ENCODE results near the gene NADSYN1.

The NADSYN1 gene

DNA sequence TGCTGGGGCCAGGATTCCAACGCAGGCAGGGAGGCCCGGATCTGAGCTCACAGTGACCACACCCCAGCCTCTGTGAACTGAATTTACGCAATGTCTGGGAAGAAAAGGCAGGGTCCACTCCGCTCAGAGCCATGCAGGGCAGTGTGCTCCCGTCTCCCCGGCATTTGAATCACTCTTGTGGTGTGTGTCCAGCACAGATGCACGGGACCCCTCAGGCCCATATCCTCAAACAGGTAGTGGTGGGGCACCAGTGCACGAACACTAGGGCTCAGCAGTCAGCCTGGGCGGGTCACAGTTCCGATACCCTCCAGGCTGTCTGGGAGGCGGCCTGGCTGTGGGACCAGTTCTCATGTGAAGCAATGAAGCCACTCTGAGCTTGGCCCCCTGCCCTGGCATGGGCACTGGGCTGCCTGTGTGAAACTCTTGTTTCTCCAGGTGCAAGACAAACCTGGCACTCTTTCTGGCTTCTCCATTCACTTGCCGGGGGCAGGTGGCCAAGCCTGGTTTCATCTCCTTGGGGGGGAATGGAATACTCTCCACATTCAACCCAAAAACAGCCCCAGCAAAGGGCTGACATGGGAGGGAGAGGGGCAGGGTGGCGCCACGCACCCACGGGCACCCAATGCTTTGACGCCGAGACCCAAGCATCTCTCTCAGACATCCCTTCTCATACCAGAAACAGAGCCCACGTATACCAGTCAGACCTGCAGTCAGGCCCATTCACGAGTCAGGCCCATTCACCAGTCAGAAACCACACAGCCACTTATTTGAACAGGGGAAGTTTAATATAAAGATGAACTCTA, 19.2 kb upstream of the NADSYN1 start:
- peaks cover 44% of the 10 kb centered on the region for H3K36me3 ChIP-seq (ENCODE audit: control insufficient read depth, insufficient read depth, low read length)
- WGBS, 2 experiments (ENCODE audit: insufficient coverage in 2 of 2) = 91 to 92% methylated on average over 8 to 11 of the region's 19 CpGs
- H3K27ac ChIP-seq (ENCODE audit: low read depth, low read length, severe bottlenecking) = no peak overlapping the region
- H3K4me1 ChIP-seq (ENCODE audit: control insufficient read depth, insufficient read depth, low read length, poor library complexity, severe bottlenecking) = no peaks in the 10 kb centered on the region
- H3K9me3 ChIP-seq (ENCODE audit: control insufficient read depth, low read length) = no peaks in the 10 kb centered on the region
- no peak overlapping the region for H3K4me3 ChIP-seq (ENCODE audit: extremely low read depth, insufficient read depth, low read length, poor library complexity, severe bottlenecking)

DNA sequence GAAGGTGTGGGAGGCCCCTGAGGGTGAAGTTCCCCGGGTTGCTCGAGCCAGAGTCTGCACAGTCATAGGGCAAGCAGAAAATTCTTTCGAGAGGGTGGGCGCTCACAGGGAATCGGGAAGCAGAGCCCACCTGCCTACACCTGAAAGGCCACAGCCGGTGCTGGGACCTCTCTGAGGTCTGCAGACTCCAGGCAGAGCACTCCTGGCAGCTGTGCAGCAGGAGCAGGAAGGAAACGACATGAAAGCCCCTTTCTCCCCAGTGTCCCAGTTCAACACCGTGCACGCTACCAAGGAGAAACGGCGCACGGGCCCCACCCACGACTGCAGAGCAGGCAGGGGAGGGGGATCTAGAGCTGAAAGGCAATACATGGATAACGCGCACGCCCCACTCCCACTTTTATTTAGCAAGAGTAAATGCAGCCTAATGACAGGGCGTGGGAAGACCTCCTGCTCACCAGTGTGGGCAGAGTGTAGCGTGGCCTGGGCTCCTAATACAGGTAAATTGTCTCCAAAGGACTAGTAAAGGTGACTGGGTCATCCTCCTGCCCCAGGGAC, 18.4 kb upstream of the NADSYN1 start:
- Histone ChIP-seq H3K4me1 (ENCODE audit: control insufficient read depth, insufficient read depth, low read length, poor library complexity, severe bottlenecking) (no peaks in the 10 kb centered on the region), H3K4me3 (ENCODE audit: extremely low read depth, insufficient read depth, low read length, poor library complexity, severe bottlenecking) (no peak overlapping the region), H3K9me3 (ENCODE audit: control insufficient read depth, low read length) (no peaks in the 10 kb centered on the region), H3K36me3 (ENCODE audit: control insufficient read depth, insufficient read depth, low read length) (peaks cover 52% of the 10 kb centered on the region), H3K27ac (ENCODE audit: low read depth, low read length, severe bottlenecking) (no peak overlapping the region)
- 86% methylated on average over 15 to 18 of the region's 18 CpGs for WGBS, 2 experiments (ENCODE audit: insufficient coverage in 2 of 2)

DNA sequence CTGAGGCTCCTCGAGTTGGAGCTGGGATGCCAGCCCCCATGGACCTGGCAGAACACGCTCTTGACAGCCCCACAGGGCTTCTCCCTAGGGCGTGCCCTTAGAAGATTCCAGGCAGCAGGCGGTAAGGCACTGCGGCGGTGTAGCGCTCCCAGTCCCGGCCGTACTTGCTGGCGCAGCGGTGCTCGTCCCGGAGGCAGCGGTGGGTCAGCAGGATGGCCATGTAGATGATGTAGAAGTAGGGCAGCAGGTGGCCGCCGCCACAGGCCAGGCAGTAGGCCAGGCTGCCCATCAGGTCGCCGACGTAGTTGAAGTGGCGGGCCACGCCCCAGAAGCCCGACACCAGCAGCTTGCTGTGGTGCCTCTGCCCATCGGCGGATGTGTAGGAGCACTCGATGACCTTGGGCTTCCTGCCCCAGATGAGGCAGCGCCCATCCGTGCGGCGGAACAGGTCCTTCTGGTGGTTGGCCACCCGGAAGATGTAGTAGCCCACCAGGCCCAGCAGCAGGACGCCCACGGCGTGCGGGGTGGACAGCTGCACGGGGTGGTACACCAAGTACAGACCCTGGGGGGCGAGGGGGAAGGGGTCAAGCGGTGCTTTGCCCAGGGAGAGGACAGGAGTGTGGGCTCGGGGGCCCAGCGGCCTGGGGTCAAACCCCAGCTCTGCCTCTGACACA, 17.6 kb upstream of the NADSYN1 start:
- Histone ChIP-seq H3K36me3 (ENCODE audit: control insufficient read depth, insufficient read depth, low read length) (peaks cover 59% of the 10 kb centered on the region), H3K27ac (ENCODE audit: low read depth, low read length, severe bottlenecking) (no peak overlapping the region), H3K9me3 (ENCODE audit: control insufficient read depth, low read length) (no peaks in the 10 kb centered on the region), H3K4me1 (ENCODE audit: control insufficient read depth, insufficient read depth, low read length, poor library complexity, severe bottlenecking) (no peaks in the 10 kb centered on the region), H3K4me3 (ENCODE audit: extremely low read depth, insufficient read depth, low read length, poor library complexity, severe bottlenecking) (no peak overlapping the region)
- WGBS, 2 experiments (ENCODE audit: insufficient coverage in 2 of 2) = 93 to 95% methylated on average over 24 to 36 of the region's 39 CpGs

DNA sequence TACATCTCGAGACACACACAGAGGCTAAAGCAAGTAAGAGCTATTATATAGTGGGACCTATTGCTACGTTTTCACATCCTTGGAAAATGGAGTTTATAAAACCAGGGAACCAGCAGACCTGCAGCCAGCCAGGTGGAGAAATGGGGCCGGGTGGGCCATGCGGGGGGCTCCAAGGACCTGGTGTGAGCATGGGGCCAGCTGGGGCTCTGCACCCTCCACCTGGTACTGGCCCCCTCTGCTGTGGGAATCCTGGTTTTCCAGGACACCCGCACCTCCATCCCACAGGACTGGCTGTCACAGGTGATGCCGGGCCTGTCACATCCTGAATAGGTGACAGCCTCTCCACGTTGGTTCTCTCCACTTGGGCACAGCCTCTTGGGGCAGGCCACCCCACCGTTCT, 16.1 kb upstream of the NADSYN1 start:
- H3K27ac ChIP-seq (ENCODE audit: low read depth, low read length, severe bottlenecking) = no peak overlapping the region
- no peaks in the 10 kb centered on the region for H3K4me1 ChIP-seq (ENCODE audit: control insufficient read depth, insufficient read depth, low read length, poor library complexity, severe bottlenecking)
- whole genome bisulfite sequencing, 2 experiments (ENCODE audit: insufficient coverage in 2 of 2) = 92 to 95% methylated on average over 7 to 8 of the region's 8 CpGs
- no peak overlapping the region for H3K4me3 ChIP-seq (ENCODE audit: extremely low read depth, insufficient read depth, low read length, poor library complexity, severe bottlenecking)
- H3K9me3 ChIP-seq (ENCODE audit: control insufficient read depth, low read length) = no peaks in the 10 kb centered on the region
- H3K36me3 ChIP-seq (ENCODE audit: control insufficient read depth, insufficient read depth, low read length) = peaks cover 74% of the 10 kb centered on the region

DNA sequence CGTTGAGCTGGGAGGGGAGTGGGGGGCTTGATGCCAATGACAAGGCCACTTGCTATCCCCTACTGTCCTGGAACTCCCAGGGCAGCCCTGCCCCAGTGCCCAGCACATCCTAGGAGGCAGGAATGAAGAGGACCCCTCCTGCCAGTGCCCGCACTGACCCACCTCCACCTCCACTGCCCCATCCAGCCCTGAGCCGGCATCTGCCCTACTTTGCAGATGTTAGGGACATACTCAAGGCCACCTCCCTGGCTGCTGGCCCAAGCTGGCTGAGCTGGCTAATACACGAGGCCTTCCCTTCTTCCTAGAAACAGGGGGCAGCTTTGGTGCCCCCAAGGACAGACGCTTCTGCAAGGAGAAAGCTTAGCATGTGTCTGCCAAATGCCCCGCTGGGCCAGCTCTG, 15.6 kb upstream of the NADSYN1 start:
- H3K9me3 ChIP-seq (ENCODE audit: control insufficient read depth, low read length) = no peaks in the 10 kb centered on the region
- H3K4me3 ChIP-seq (ENCODE audit: extremely low read depth, insufficient read depth, low read length, poor library complexity, severe bottlenecking) = no peak overlapping the region
- H3K27ac ChIP-seq (ENCODE audit: low read depth, low read length, severe bottlenecking) = no peak overlapping the region
- WGBS, 2 experiments (ENCODE audit: insufficient coverage in 2 of 2) = 90 to 97% methylated on average over 2 to 6 of the region's 6 CpGs
- no peaks in the 10 kb centered on the region for H3K4me1 ChIP-seq (ENCODE audit: control insufficient read depth, insufficient read depth, low read length, poor library complexity, severe bottlenecking)
- peaks cover 79% of the 10 kb centered on the region for H3K36me3 ChIP-seq (ENCODE audit: control insufficient read depth, insufficient read depth, low read length)

DNA sequence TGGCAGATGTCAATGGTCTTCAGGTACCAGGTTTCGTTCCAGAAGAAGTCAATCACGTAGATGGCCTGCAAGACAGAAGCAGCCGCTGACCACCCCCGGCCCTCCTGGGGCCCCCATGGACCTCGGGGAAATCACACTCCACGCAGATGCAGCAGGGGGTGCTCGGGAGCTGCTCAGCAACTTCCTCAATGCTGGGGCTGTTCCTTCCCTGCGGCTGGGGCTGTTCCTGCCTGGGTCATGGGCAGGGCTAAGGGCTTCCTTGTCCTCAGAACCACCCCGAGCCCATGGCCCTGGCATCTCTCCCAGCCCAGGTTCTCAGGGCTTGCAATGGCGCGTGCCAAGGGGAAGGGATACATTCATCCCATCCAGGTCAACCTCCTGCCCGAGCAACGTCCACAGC, 15.1 kb upstream of the NADSYN1 start:
- H3K36me3 ChIP-seq (ENCODE audit: control insufficient read depth, insufficient read depth, low read length) = peaks cover 84% of the 10 kb centered on the region
- H3K9me3 ChIP-seq (ENCODE audit: control insufficient read depth, low read length) = no peaks in the 10 kb centered on the region
- 83 to 89% methylated on average over 13 of the region's 13 CpGs for WGBS, 2 experiments (ENCODE audit: insufficient coverage in 2 of 2)
- no peak overlapping the region for H3K4me3 ChIP-seq (ENCODE audit: extremely low read depth, insufficient read depth, low read length, poor library complexity, severe bottlenecking)
- no peaks in the 10 kb centered on the region for H3K4me1 ChIP-seq (ENCODE audit: control insufficient read depth, insufficient read depth, low read length, poor library complexity, severe bottlenecking)
- H3K27ac ChIP-seq (ENCODE audit: low read depth, low read length, severe bottlenecking) = no peak overlapping the region

DNA sequence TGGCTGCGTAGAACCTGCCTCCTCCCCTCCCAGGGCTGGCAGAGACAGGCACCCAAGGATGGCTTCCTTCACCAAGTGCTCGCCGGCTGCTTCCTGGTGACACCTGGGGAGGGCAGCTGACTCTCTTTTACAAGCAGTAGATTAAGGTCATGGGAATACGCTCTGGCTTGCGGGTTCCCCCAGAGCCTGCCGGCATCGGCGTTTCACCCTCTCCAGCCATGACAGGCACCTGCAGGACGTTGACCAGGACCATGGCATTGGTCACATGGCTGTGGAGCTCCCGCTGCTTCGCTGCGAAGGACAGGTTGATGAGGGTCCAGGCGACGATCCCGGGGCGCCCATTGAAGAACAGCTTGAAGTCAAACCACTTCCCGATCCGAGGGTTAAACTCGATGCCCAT, 14.4 kb upstream of the NADSYN1 start:
- Histone ChIP-seq H3K9me3 (ENCODE audit: control insufficient read depth, low read length) (no peaks in the 10 kb centered on the region), H3K27ac (ENCODE audit: low read depth, low read length, severe bottlenecking) (no peak overlapping the region), H3K36me3 (ENCODE audit: control insufficient read depth, insufficient read depth, low read length) (peaks cover 92% of the 10 kb centered on the region), H3K4me1 (ENCODE audit: control insufficient read depth, insufficient read depth, low read length, poor library complexity, severe bottlenecking) (no peaks in the 10 kb centered on the region), H3K4me3 (ENCODE audit: extremely low read depth, insufficient read depth, low read length, poor library complexity, severe bottlenecking) (no peak overlapping the region)
- WGBS, 2 experiments (ENCODE audit: insufficient coverage in 2 of 2) = 93 to 96% methylated on average over 16 to 17 of the region's 19 CpGs

DNA sequence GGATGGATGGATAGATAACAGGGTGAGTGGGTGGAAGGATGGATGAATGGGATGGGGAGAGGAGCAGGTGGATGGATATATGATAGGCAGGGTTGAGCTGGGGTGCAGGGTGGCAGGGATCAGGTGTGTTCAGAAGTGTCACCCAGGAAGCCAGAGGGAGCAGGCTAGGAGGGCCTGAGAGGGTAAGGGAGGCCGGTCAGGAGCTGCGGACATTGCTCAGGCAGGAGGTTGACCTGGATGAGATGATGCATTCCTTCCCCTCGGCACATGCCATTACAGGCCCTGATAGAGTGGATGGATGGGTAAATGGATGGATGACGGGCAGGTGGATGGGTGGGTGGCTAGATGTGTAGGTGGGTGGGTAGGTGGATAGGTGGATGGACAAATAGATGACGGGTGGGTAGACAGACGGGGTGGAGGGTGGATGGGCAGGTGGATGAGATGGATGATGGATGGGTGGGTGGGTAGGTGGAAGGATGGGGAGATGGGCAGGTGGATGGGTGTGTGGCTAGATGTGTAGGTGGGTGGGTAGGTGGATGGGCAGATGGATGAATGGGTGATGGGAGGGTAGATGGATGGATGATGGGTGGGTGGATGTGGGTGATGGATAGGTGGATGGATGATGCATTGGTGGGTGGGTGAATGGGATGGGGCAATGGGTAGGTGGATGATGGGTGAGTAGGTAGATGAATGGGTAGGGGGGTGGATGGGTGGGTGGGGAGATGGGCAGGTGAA, 12.8 kb upstream of the NADSYN1 start:
- H3K9me3 ChIP-seq (ENCODE audit: control insufficient read depth, low read length) = no peaks in the 10 kb centered on the region
- H3K36me3 ChIP-seq (ENCODE audit: control insufficient read depth, insufficient read depth, low read length) = peaks cover 97% of the 10 kb centered on the region
- H3K4me3 ChIP-seq (ENCODE audit: extremely low read depth, insufficient read depth, low read length, poor library complexity, severe bottlenecking) = no peak overlapping the region
- no peak overlapping the region for H3K27ac ChIP-seq (ENCODE audit: low read depth, low read length, severe bottlenecking)
- WGBS, 2 experiments (ENCODE audit: insufficient coverage in 2 of 2) = 95 to 97% methylated on average over 4 to 6 of the region's 6 CpGs
- no peaks in the 10 kb centered on the region for H3K4me1 ChIP-seq (ENCODE audit: control insufficient read depth, insufficient read depth, low read length, poor library complexity, severe bottlenecking)

DNA sequence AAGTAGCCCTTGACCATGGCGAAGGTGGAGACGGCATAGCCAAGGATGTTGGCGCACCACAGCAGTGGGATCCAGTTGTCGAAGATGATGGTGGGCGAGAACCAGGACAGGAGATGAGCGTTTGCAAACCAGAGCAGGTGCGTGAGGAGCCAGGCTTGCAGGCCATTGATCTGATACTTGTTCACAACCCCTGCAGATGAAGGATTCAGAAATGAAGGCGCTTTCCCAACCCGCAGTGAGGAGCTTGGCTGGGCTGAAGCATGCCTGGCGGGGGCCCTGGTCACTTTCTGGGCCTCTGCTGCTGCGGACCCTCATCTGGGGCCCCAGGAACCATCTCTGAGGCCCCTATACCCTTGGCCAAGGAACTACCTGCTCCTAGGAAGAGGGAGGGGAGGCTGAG, 11.8 kb upstream of the NADSYN1 start:
- WGBS, 2 experiments (ENCODE audit: insufficient coverage in 2 of 2) = 95 to 96% methylated on average over 8 to 9 of the region's 11 CpGs
- H3K4me3 ChIP-seq (ENCODE audit: extremely low read depth, insufficient read depth, low read length, poor library complexity, severe bottlenecking) = no peak overlapping the region

DNA sequence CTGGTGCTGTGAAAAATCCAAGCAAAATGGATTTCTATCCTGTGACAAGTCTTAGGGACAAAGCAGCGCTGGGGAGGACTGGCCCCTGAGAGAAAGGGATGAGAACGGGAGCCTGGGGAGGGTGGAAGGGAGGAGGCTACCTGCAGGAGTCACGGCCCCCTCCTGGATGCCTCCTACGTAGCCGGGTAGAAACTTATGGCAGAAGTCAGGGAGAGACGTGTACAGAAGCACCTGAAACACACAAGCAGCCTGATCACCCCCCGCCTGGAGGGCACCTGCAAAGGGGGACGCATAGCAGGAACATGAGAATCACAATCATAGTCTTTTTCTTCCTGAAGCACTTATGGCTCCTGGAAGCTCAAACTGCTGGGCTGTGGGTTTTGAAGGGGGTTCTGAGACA, 10.9 kb upstream of the NADSYN1 start:
- Histone ChIP-seq H3K27ac (ENCODE audit: low read depth, low read length, severe bottlenecking) (no peak overlapping the region), H3K4me3 (ENCODE audit: extremely low read depth, insufficient read depth, low read length, poor library complexity, severe bottlenecking) (no peak overlapping the region), H3K4me1 (ENCODE audit: control insufficient read depth, insufficient read depth, low read length, poor library complexity, severe bottlenecking) (no peaks in the 10 kb centered on the region), H3K9me3 (ENCODE audit: control insufficient read depth, low read length) (peaks cover 7% of the 10 kb centered on the region), H3K36me3 (ENCODE audit: control insufficient read depth, insufficient read depth, low read length) (peaks cover 100% of the 10 kb centered on the region)
- 89 to 100% methylated on average over 8 of the region's 8 CpGs for WGBS, 2 experiments (ENCODE audit: insufficient coverage in 2 of 2)

More for the DNA sequence above, 11.8 kb upstream of the NADSYN1 start:
- Histone ChIP-seq H3K4me1 (ENCODE audit: control insufficient read depth, insufficient read depth, low read length, poor library complexity, severe bottlenecking) (no peaks in the 10 kb centered on the region), H3K9me3 (ENCODE audit: control insufficient read depth, low read length) (peaks cover 6% of the 10 kb centered on the region), H3K27ac (ENCODE audit: low read depth, low read length, severe bottlenecking) (no peak overlapping the region), H3K36me3 (ENCODE audit: control insufficient read depth, insufficient read depth, low read length) (peaks cover 98% of the 10 kb centered on the region)

Data from mesodermal cell (in vitro differentiated cells).